ENCODE results near the gene GTPBP2. TPM values are rescaled to one million over a fixed set of nuclear protein-coding genes. Genes with fewer than 3 reads are reported as not detected.

The GTPBP2 gene, protein sequence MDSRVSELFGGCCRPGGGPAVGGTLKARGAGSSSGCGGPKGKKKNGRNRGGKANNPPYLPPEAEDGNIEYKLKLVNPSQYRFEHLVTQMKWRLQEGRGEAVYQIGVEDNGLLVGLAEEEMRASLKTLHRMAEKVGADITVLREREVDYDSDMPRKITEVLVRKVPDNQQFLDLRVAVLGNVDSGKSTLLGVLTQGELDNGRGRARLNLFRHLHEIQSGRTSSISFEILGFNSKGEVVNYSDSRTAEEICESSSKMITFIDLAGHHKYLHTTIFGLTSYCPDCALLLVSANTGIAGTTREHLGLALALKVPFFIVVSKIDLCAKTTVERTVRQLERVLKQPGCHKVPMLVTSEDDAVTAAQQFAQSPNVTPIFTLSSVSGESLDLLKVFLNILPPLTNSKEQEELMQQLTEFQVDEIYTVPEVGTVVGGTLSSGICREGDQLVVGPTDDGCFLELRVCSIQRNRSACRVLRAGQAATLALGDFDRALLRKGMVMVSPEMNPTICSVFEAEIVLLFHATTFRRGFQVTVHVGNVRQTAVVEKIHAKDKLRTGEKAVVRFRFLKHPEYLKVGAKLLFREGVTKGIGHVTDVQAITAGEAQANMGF
- 76.6 TPM for total RNA-seq (ENCODE audit: unreplicated experiment)
- long read RNA-seq, partial matches to known transcripts = 0 of 1 reads
- long read RNA-seq, other reads (novel, unspliced or antisense) = 0 of 1 reads

DNA sequence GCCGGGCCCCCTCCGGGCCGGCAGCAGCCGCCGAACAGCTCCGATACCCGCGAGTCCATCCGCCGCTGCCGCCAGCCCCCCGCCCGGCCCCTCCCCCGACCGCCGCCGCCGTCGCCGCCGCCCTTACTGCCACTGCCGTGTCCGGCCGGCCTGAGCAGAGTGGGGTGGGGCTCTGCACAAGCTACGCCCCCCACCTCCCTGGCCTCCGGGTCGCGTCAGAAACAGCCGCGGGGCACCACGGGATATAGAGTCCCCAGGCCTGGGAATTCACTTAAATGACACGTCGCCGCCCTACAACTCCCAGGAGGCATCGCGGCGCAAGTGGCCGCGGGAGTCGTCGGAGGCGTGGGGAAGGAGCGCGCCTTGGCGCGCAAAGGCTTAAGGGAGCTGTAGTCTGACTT, at the start of gene GTPBP2:
Gene GTPBP2, minus strand, starts transcription at position 161 of the 401 bp plus-strand sequence. Its CDS starts 102 bp downstream, at position 59.
- H3K36me3 Mint-ChIP-seq (ENCODE audit: low read depth, unreplicated experiment) = peaks cover 21% of the 10 kb centered on the region

DNA sequence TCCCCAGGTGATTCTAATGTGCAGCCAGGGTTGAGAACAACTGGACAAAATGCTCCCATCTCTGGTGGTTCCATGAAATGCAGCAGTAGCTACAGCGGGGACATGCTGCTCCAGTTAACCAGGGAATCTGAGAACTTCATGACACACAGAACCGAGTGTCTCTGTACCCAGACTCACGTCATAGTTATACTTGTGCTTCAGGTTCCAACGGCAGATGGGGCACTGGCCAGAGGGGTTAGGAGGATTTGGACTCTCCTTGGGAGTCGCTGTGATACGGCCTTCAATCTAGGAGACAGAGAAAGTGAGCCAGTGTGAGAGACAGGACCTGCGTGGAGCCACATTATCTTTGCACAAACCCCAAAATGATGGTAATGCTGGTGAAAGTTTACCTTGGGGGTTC, 49.3 kb upstream of the GTPBP2 start:
- no peak overlapping the region for H3K4me3 Mint-ChIP-seq (ENCODE audit: unreplicated experiment)
- peaks cover 19% of the 10 kb centered on the region for H3K36me3 Mint-ChIP-seq (ENCODE audit: low read depth, unreplicated experiment)
- peak overlapping the region; percentile 16 for H3K27ac Mint-ChIP-seq (ENCODE audit: unreplicated experiment)
- DNase-seq (ENCODE audit: low spot score) = no peak
- TF ChIP-seq, protein P1, sequence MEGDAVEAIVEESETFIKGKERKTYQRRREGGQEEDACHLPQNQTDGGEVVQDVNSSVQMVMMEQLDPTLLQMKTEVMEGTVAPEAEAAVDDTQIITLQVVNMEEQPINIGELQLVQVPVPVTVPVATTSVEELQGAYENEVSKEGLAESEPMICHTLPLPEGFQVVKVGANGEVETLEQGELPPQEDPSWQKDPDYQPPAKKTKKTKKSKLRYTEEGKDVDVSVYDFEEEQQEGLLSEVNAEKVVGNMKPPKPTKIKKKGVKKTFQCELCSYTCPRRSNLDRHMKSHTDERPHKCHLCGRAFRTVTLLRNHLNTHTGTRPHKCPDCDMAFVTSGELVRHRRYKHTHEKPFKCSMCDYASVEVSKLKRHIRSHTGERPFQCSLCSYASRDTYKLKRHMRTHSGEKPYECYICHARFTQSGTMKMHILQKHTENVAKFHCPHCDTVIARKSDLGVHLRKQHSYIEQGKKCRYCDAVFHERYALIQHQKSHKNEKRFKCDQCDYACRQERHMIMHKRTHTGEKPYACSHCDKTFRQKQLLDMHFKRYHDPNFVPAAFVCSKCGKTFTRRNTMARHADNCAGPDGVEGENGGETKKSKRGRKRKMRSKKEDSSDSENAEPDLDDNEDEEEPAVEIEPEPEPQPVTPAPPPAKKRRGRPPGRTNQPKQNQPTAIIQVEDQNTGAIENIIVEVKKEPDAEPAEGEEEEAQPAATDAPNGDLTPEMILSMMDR (IDR thresholded peaks at IDR 0.05; ENCODE audit: unreplicated experiment) = no peak
- H3K9me3 Mint-ChIP-seq (ENCODE audit: unreplicated experiment) = no peaks in the 10 kb centered on the region
- H3K27me3 Mint-ChIP-seq (ENCODE audit: unreplicated experiment) = peaks cover 4% of the 10 kb centered on the region
- H3K4me1 Mint-ChIP-seq (ENCODE audit: unreplicated experiment) = peaks cover 8% of the 10 kb centered on the region

More for the DNA sequence above, at the start of gene GTPBP2:
- Mint-ChIP-seq H3K9me3 (ENCODE audit: unreplicated experiment) (no peaks in the 10 kb centered on the region), H3K4me1 (ENCODE audit: unreplicated experiment) (peaks cover 26% of the 10 kb centered on the region), H3K4me3 (ENCODE audit: unreplicated experiment) (peak within 1 kb of the TSS; percentile 98), H3K27me3 (ENCODE audit: unreplicated experiment) (peaks cover 18% of the 10 kb centered on the region), H3K27ac (ENCODE audit: unreplicated experiment) (peak within 1 kb of the TSS; percentile 98)
- TF ChIP-seq, protein P1 (IDR thresholded peaks at IDR 0.05; ENCODE audit: unreplicated experiment) = no peak
- DNase-seq (ENCODE audit: low spot score) = peak; percentile 96

DNA sequence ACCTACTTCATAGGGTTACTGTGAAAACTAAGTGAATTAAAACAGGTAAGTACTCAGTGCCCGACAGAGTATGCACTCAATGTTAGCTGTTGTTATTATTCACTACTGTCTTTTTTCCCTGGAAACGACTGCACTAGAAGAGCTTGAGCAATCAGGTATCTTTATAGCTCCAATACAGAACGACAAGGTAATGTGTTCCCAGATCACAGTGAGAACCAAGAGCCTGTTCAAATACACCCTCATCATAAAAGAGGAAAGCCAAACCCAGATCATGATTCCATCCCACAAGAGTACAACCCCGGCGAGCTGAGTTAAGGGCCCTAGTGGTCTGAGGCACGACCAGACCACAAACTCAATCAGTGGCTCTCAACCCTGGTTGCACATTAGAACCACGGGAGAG, 48.7 kb upstream of the GTPBP2 start:
- H3K4me3 Mint-ChIP-seq (ENCODE audit: unreplicated experiment) = no peak overlapping the region
- TF ChIP-seq, protein P1 (IDR thresholded peaks at IDR 0.05; ENCODE audit: unreplicated experiment) = no peak
- no peak overlapping the region for H3K27ac Mint-ChIP-seq (ENCODE audit: unreplicated experiment)
- H3K4me1 Mint-ChIP-seq (ENCODE audit: unreplicated experiment) = peaks cover 3% of the 10 kb centered on the region
- H3K36me3 Mint-ChIP-seq (ENCODE audit: low read depth, unreplicated experiment) = peaks cover 23% of the 10 kb centered on the region
- DNase-seq (ENCODE audit: low spot score) = no peak
- no peaks in the 10 kb centered on the region for H3K9me3 Mint-ChIP-seq (ENCODE audit: unreplicated experiment)
- H3K27me3 Mint-ChIP-seq (ENCODE audit: unreplicated experiment) = peaks cover 5% of the 10 kb centered on the region

DNA sequence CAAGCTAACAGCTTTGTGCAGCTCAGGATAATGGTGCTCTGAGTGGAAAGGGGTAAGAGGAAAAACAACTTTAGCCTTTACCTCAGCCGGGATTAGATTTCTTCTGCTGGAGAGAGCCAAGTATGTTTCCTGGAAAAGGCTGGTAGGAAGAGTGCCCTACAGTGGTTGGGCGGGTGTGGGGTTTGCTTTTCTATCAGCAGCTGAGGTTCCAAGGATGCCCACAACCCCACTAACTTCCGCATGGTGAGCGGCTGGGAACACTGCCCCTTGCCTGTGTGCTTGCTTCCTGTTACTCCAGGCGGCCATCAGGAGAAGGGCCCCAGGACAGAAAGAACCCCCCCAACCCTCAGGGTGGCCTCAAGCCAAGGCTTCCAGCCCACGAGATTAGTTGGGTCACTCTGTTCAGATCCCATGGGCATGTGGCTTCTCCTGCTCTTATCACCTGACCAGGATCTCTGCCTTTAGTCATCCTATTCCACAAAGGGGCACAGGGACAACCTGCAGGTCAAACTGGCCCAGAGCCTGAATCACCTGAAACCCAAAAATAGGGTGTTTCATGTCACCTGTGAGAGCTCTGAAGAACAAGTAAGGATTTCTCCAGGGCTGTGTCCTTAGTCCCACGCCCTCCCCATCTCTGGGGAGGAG, 48.0 kb upstream of the GTPBP2 start:
- peaks cover 23% of the 10 kb centered on the region for H3K36me3 Mint-ChIP-seq (ENCODE audit: low read depth, unreplicated experiment)
- H3K27me3 Mint-ChIP-seq (ENCODE audit: unreplicated experiment) = peaks cover 6% of the 10 kb centered on the region
- no peak for DNase-seq (ENCODE audit: low spot score)
- H3K4me3 Mint-ChIP-seq (ENCODE audit: unreplicated experiment) = no peak overlapping the region
- H3K9me3 Mint-ChIP-seq (ENCODE audit: unreplicated experiment) = no peaks in the 10 kb centered on the region
- H3K27ac Mint-ChIP-seq (ENCODE audit: unreplicated experiment) = no peak overlapping the region
- TF ChIP-seq, protein P1 (IDR thresholded peaks at IDR 0.05; ENCODE audit: unreplicated experiment) = no peak
- no peaks in the 10 kb centered on the region for H3K4me1 Mint-ChIP-seq (ENCODE audit: unreplicated experiment)
